OCI-LY1 (cell line): Measurements from ENCODE around the gene APBA1.

ENCODE experiments used
- H2AFZ ChIP-seq: fragments of 200-600 bp; sonication (generic), shearing (Covaris generic); 2 replicates; pipeline ENCODE4 v1.6.0; 2014; ENCODE audit warnings: antibody characterized with exemption, mild to moderate bottlenecking, low read length
- H3F3A ChIP-seq: fragments of 200-600 bp; sonication (generic), shearing (Covaris generic); 2 replicates; pipeline ENCODE4 v1.6.0; 2014; ENCODE audit warnings: mild to moderate bottlenecking, antibody characterized with exemption, low read length, moderate library complexity; ENCODE audit not compliant: insufficient read depth
- H3K27ac ChIP-seq: fragments of 200-600 bp; sonication (generic); 2 replicates; pipeline ENCODE4 v1.5.1; 2014; ENCODE audit warnings: low read length, mixed run types, mild to moderate bottlenecking, low read depth; ENCODE audit not compliant: poor library complexity, severe bottlenecking
- H3K27me3 ChIP-seq: fragments of 200-600 bp; sonication (generic); 2 replicates; pipeline ENCODE4 v1.6.0; 2014; ENCODE audit warnings: antibody characterized with exemption, mild to moderate bottlenecking, low read length, moderate library complexity; ENCODE audit not compliant: insufficient read depth
- H3K36me3 ChIP-seq: fragments of 200-600 bp; sonication (generic); 2 replicates; pipeline ENCODE4 v1.6.1; 2014; ENCODE audit warnings: mild to moderate bottlenecking, antibody characterized with exemption, low read length, moderate library complexity, mixed read lengths; ENCODE audit not compliant: insufficient read depth
- H3K4me1 ChIP-seq: fragments of 200-600 bp; sonication (generic); 2 replicates; pipeline ENCODE4 v1.5.1; 2014; ENCODE audit warnings: mild to moderate bottlenecking, low read length, moderate library complexity; ENCODE audit not compliant: insufficient read depth, severe bottlenecking
- H3K4me2 ChIP-seq: fragments of 200-600 bp; sonication (generic), shearing (Covaris generic); 2 replicates; pipeline ENCODE4 v1.6.1; 2014; ENCODE audit warnings: low read length
- H3K4me3 ChIP-seq: fragments of 200-600 bp; sonication (generic); 2 replicates; pipeline ENCODE4 v1.5.1; 2014; ENCODE audit warnings: low read length, low read depth, mild to moderate bottlenecking, mixed read lengths; ENCODE audit not compliant: poor library complexity, severe bottlenecking
- H3K79me2 ChIP-seq: fragments of 200-600 bp; shearing (Covaris generic); 2 replicates; pipeline ENCODE4 v1.6.1; 2016; ENCODE audit warnings: mixed run types, low read length, mixed read lengths; ENCODE audit not compliant: insufficient read depth
- H3K9ac ChIP-seq: fragments of 200-600 bp; sonication (generic), shearing (Covaris generic); 2 replicates; pipeline ENCODE4 v1.6.1; 2014; ENCODE audit warnings: mild to moderate bottlenecking, low read length, mixed read lengths
- H3K9me2 ChIP-seq: fragments of 200-600 bp; sonication (generic), shearing (Covaris generic); 2 replicates; pipeline ENCODE4 v1.6.1; 2014; ENCODE audit warnings: low read depth, mild to moderate bottlenecking, low read length, mixed read lengths
- H3K9me3 ChIP-seq: fragments of 200-600 bp; shearing (Covaris generic); 2 replicates; pipeline ENCODE4 v1.6.1; 2014; ENCODE audit warnings: low read length, mixed read lengths
- H4K20me1 ChIP-seq: fragments of 200-600 bp; sonication (generic), shearing (Covaris generic); 2 replicates; pipeline ENCODE4 v1.6.0; 2016; ENCODE audit warnings: mild to moderate bottlenecking, low read length; ENCODE audit not compliant: insufficient read depth
- CTCF ChIP-seq: fragments of 200-600 bp; sonication (generic), shearing (Covaris generic); IDR thresholded peaks from 2 replicates; pipeline ENCODE4 v1.5.1; 2017; ENCODE audit warnings: mild to moderate bottlenecking, antibody characterized with exemption, low read length, moderate library complexity, mixed read lengths
- EZH2 ChIP-seq: fragments of 200-600 bp; sonication (generic), shearing (Covaris generic); IDR thresholded peaks from 2 replicates; pipeline ENCODE4 v1.8.0; 2017; ENCODE audit warnings: borderline replicate concordance, mixed run types, mild to moderate bottlenecking, antibody characterized with exemption, low read length, moderate library complexity, mixed read lengths

APBA1 gene

DNA sequence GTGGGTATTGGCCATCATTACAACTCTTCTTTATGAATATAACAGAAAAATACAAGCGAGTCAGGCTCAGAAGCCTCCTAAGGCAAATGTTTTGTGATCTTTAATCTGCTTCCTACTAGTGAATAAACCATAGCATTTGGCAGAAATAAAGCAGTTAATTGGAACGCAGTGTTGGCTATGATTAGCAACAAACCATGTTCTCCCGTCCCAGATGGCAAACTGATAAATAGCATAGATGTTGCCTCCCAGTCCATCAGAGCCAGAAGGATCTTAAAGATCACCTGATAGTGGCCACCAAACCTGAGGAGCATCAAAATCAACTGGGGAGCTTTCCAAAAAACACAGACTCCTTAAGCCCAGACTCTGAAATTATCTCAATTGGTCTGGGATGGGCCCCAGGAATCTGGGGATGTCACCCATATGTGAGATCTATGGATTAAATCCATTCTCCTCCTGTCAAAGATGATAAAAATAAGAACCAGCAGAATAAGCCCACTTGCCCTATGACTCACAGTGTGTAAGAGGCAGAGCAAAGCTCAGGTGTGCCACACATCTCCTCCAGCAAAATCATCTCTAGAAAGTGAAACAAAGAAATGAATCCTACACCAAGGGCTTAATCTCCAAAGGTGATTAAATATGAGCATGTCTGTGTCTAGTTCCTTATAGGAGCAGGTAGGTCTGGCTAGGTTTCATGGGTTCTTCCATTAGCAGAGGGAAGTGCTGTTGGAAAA, 50.3 kb downstream of the APBA1 start:
- no peak overlapping the region for H3K27ac ChIP-seq
- no peaks in the 10 kb centered on the region for H3K4me1 ChIP-seq
- no peaks in the 10 kb centered on the region for H3K27me3 ChIP-seq

GRCh38 chr9:69620731-69621130, 51.4 kb downstream of the APBA1 start:
- Histone ChIP-seq H3K27me3 (no peaks in the 10 kb centered on the region), H3K27ac (no peak overlapping the region), H3K9me2 (no peaks in the 10 kb centered on the region), H3K79me2 (no peaks in the 10 kb centered on the region), H3K4me3 (no peak overlapping the region), H3K9ac (no peak overlapping the region), H3F3A (no peaks in the 10 kb centered on the region), H3K9me3 (no peaks in the 10 kb centered on the region), H3K36me3 (no peaks in the 10 kb centered on the region), H2AFZ (no peak overlapping the region), H3K4me2 (no peak overlapping the region), H4K20me1 (no peaks in the 10 kb centered on the region), H3K4me1 (no peaks in the 10 kb centered on the region)
- TF ChIP-seq EZH2: no peak
- TF ChIP-seq CTCF: no peak

More for the DNA sequence above, 50.3 kb downstream of the APBA1 start:
- H3K9me3 ChIP-seq: no peaks in the 10 kb centered on the region
- no peak for TF ChIP-seq EZH2
- no peak for TF ChIP-seq CTCF
- no peak overlapping the region for H2AFZ ChIP-seq
- H3K4me3 ChIP-seq: no peak overlapping the region
- no peak overlapping the region for H3K9ac ChIP-seq
- no peaks in the 10 kb centered on the region for H3F3A ChIP-seq
- no peaks in the 10 kb centered on the region for H3K79me2 ChIP-seq
- no peaks in the 10 kb centered on the region for H4K20me1 ChIP-seq
- H3K9me2 ChIP-seq: no peaks in the 10 kb centered on the region
- H3K4me2 ChIP-seq: no peak overlapping the region
- H3K36me3 ChIP-seq: no peaks in the 10 kb centered on the region

- no peaks in the 10 kb centered on the region for H3K9me2 ChIP-seq
- no peaks in the 10 kb centered on the region for H3K9me3 ChIP-seq
- no peaks in the 10 kb centered on the region for H3K4me1 ChIP-seq
- no peaks in the 10 kb centered on the region for H3K36me3 ChIP-seq
- no peaks in the 10 kb centered on the region for H3K27me3 ChIP-seq
- H3K4me2 ChIP-seq: no peak overlapping the region
- H3K9ac ChIP-seq: no peak overlapping the region
- no peak overlapping the region for H3K4me3 ChIP-seq
- no peaks in the 10 kb centered on the region for H3K79me2 ChIP-seq
- H4K20me1 ChIP-seq: no peaks in the 10 kb centered on the region
- no peaks in the 10 kb centered on the region for H3F3A ChIP-seq
- no peak overlapping the region for H3K27ac ChIP-seq
- H2AFZ ChIP-seq: no peak overlapping the region
- TF ChIP-seq EZH2 (no peak), CTCF (no peak)
Measured at GRCh38 chr9:69619233-69619632, 52.9 kb downstream of the APBA1 start.
